Measurements from ENCODE around the gene TBPL2.

DNA sequence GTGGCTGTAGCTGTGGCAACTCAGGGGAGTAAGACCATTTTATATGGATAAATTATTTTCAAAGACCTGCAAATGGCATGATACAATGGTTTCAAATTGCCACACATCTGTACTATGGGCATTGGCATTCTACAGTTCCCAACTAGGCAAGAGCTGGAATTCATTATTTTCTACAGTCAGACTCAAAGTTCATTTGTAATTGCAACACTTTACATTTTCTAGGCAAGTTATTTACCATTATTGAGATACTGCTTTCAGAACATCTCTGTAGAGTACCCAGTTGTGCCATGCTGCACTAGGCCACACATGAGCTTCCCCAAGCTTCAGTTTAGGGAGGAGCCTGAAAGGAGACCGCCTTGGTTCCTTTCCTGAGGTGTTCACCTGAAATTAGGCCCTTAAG is 20.8 kb downstream of the TBPL2 start:
- TF ChIP-seq POLR2A (IDR thresholded peaks at IDR 0.05; ENCODE audit: low read depth, low read length) = no peak
- no peak for TF ChIP-seq POLR2AphosphoS5 (IDR thresholded peaks at IDR 0.05; ENCODE audit: low read depth, low read length)
